ENCODE measurements around the gene EVC. TPM values are rescaled to one million over a fixed set of nuclear protein-coding genes. Genes with fewer than 3 reads are reported as not detected.

EVC gene
- total and polyA plus RNA-seq, 2 of the 8 experiments (the other 6 are each of a cell fraction or from before 2014, with no cell fraction given), result 2.6 to 9.8 TPM

GRCh38 chr4:5752376-5753184, 41.6 kb downstream of the EVC start:
- POLR2A ChIA-PET (ENCODE audit: partially characterized antibody), result interaction anchor here (0.7 kb wide), 1 partner anchor 653 kb away, joined by 3 read pairs; no protein-coding TSS in a partner anchor
- Histone ChIP-seq H2AK5ac (ENCODE audit: low read depth, low read length) (peak overlapping the region; percentile 54; the same call in 1 of the 2 replicates), H3K56ac (replicated peaks; ENCODE audit: insufficient read length, low read depth, low read length) (no peak overlapping the region), H3K4ac (replicated peaks; ENCODE audit: insufficient read length, low read depth, low read length) (peak overlapping the region; percentile 96), H3K14ac (ENCODE audit: insufficient read length) (no peak overlapping the region), H4K20me1 (replicated peaks in 1 of 2; ENCODE audit: control insufficient read depth in 1 of 2, insufficient read depth in 2 of 2, low read length in 2 of 2) (no peaks in the 10 kb centered on the region), H3K4me2 (ENCODE audit: insufficient read depth in 1 of 2, low read depth in 2 of 2, low read length in 2 of 2) (peak overlapping the region; percentile 50 to 60), H3K36me3 (ENCODE audit: control insufficient read depth in 2 of 4, insufficient read depth in 4 of 4, low read length in 3 of 4) (peaks cover 2 to 8% (median 7%) of the 10 kb centered on the region in 4 experiments; a peak in 4 of 8 replicates), H3K4me3 (ENCODE audit: extremely low read depth in 1 of 4, insufficient read depth in 2 of 4, low read depth in 3 of 4, low read length in 4 of 4) (peak overlapping the region in 3 of 4 experiments; percentile 3 to 37 (median 14); a peak in 4 of 8 replicates), H3K23ac (ENCODE audit: insufficient read length) (no peak overlapping the region), H4K5ac (ENCODE audit: insufficient read length, low read depth, low read length) (peak overlapping the region; percentile 70), H2BK20ac (ENCODE audit: low read length) (peak overlapping the region; percentile 75; the same call in 1 of the 2 replicates), H3K79me2 (ENCODE audit: control insufficient read depth in 1 of 2, insufficient read depth in 2 of 2, low read length in 2 of 2) (no peaks in the 10 kb centered on the region), H3K18ac (ENCODE audit: extremely low read depth, low read length) (peak overlapping the region; percentile 94), H3K9ac (replicated peaks in 1 of 4; ENCODE audit: extremely low read depth in 1 of 4, low read depth in 3 of 4, low read length in 3 of 4) (peak overlapping the region in 1 of 4 experiments; percentile 13; a peak in 1 of 7 replicates), H4K91ac (replicated peaks; ENCODE audit: insufficient read length, low read length) (peak overlapping the region; percentile 99), H2BK15ac (ENCODE audit: low read length) (no peak overlapping the region), H3K9me3 (ENCODE audit: insufficient read depth in 2 of 2, low read depth in 1 of 2, low read length in 1 of 2) (no peaks in the 10 kb centered on the region), H2AFZ (ENCODE audit: low read length) (0 out of 2 replicates have a peak overlapping the region, but pooled peaks have one; percentile 1), H2BK12ac (ENCODE audit: low read depth, low read length) (peak overlapping the region; percentile 60; the same call in 1 of the 2 replicates), H3K27me3 (replicated peaks in 1 of 4; ENCODE audit: control insufficient read depth in 3 of 4, extremely low read depth in 1 of 4, insufficient read depth in 3 of 4, low read length in 3 of 4) (peaks cover 0 to 2% (median 0%) of the 10 kb centered on the region in 4 experiments; a peak in 1 of 7 replicates), H3K23me2 (ENCODE audit: low read depth, low read length) (peaks cover 4% of the 10 kb centered on the region; the same call in 1 of the 2 replicates), H2BK120ac (replicated peaks; ENCODE audit: low read depth, low read length) (peak overlapping the region; percentile 89), H4K8ac (ENCODE audit: extremely low read depth, insufficient read depth, low read length) (peak overlapping the region; percentile 76), H3K4me1 (replicated peaks in 1 of 4; ENCODE audit: control insufficient read depth in 3 of 4, insufficient read depth in 4 of 4, low read length in 3 of 4) (peaks cover 0 to 22% (median 18%) of the 10 kb centered on the region in 4 experiments; a peak in 6 of 7 replicates), H3K27ac (ENCODE audit: low read depth, low read length) (peak overlapping the region; percentile 40; the same call in 1 of the 2 replicates), H2BK5ac (ENCODE audit: low read depth, low read length) (peak overlapping the region; percentile 96), H3K79me1 (ENCODE audit: low read depth, low read length) (no peaks in the 10 kb centered on the region)
- CTCF ChIA-PET (ENCODE audit: partially characterized antibody), result interaction anchor here (0.8 to 2.0 kb wide), 7 partner anchors 14 to 289 kb away, joined by 3 to 7 read pairs (median 3); no protein-coding TSS in a partner anchor
- WGBS, 2 experiments (ENCODE audit: extremely low coverage in 1 of 2, insufficient coverage in 1 of 2, insufficient read length in 1 of 2, insufficient replicate concordance in 2 of 2, low coverage in 1 of 2, low lambda C conversion rate in 2 of 2, missing lambda C conversion rate in 1 of 2), result 41% methylated on average over 21 of the region's 26 CpGs; no CpG with 5 or more reads in 1 of the 2 experiments
- DNase-seq (ENCODE audit: low read depth in 1 of 2, low spot score in 2 of 2), result peak; percentile 46 to 74
- FAIRE-seq, result peak; percentile 48
- TF ChIP-seq TCF12 (IDR thresholded peaks at IDR 0.05; ENCODE audit: low read depth, low read length) (peak; percentile 85; the same call in 1 of the 2 replicates), GTF2F1 (IDR thresholded peaks at IDR 0.05; ENCODE audit: borderline replicate concordance, low read depth, low read length) (no peak), CBX8 (IDR thresholded peaks at IDR 0.05; ENCODE audit: borderline replicate concordance, low read depth, low read length) (no peak), CHD2 (IDR thresholded peaks at IDR 0.05; ENCODE audit: low read length) (no peak), SP1 (IDR thresholded peaks at IDR 0.05; ENCODE audit: low read depth, low read length) (no peak), BACH1 (IDR thresholded peaks at IDR 0.05; ENCODE audit: low read length) (no peak), CREB1 (IDR thresholded peaks at IDR 0.05) (no peak), EZH2 (IDR thresholded peaks at IDR 0.05; ENCODE audit: low read depth, low read length, severe bottlenecking) (no peak), KDM4A (IDR thresholded peaks at IDR 0.05; ENCODE audit: low read depth, low read length, severe bottlenecking) (no peak), GABPA (IDR thresholded peaks at IDR 0.05; ENCODE audit: borderline replicate concordance, insufficient read depth, low read length) (no peak)

All from H1 (cell line).